OCI-LY7 (cell line): ENCODE results near the gene CDKAL1. TPM values are rescaled to one million over a fixed set of nuclear protein-coding genes. Genes with fewer than 3 reads are reported as not detected.

ENCODE experiments used
- BruUV-seq: library from RNA; stranded (reverse); fragments of 400-500 nt; replicated peaks from 2 replicates; lab custom pipeline; 2021; lab: Mats Ljungman, UMichigan
- CTCF ChIA-PET: fragments of 300-600 bp; sonication (Branson Sonifier 250); formaldehyde crosslinking; loops from one replicate; lab custom pipeline; 2022; ENCODE audit warnings: antibody characterized with exemption; ENCODE audit not compliant: unreplicated experiment; lab: Charles Lee
- POLR2A ChIA-PET: fragments of 300-600 bp; sonication (Branson Sonifier 250); formaldehyde crosslinking; loops from one replicate; lab custom pipeline; 2022; ENCODE audit warnings: antibody characterized with exemption; lab: Charles Lee
- DNase-seq: peaks from one replicate; pipeline ENCODE4 v3.0.0-alpha.2; 2015; ENCODE audit warnings: low spot score
- H2AFZ ChIP-seq: fragments of 200-600 bp; sonication (generic), shearing (Covaris generic); 2 replicates; pipeline ENCODE4 v1.6.1; 2014; ENCODE audit warnings: mild to moderate bottlenecking, antibody characterized with exemption, low read length, moderate library complexity
- H3K27ac ChIP-seq: fragments of 200-600 bp; sonication (generic); 2 replicates; pipeline ENCODE4 v1.5.1; 2014; ENCODE audit warnings: mixed run types, low read depth, mild to moderate bottlenecking, moderate library complexity, low read length, inconsistent platforms; ENCODE audit not compliant: poor library complexity, severe bottlenecking
- H3K36me3 ChIP-seq: fragments of 200-600 bp; sonication (generic); 2 replicates; pipeline ENCODE4 v1.6.1; 2014; ENCODE audit warnings: mild to moderate bottlenecking, antibody characterized with exemption, low read length, moderate library complexity, mixed read lengths; ENCODE audit not compliant: insufficient read depth
- H3K4me1 ChIP-seq: fragments of 200-600 bp; sonication (generic); 2 replicates; pipeline ENCODE4 v1.5.1; 2014; ENCODE audit warnings: mild to moderate bottlenecking, low read length; ENCODE audit not compliant: insufficient read depth, poor library complexity, severe bottlenecking
- H3K4me2 ChIP-seq: fragments of 200-600 bp; sonication (generic); 2 replicates; pipeline ENCODE4 v1.6.1; 2014; ENCODE audit warnings: mild to moderate bottlenecking, low read length
- H3K4me3 ChIP-seq: fragments of 200-600 bp; sonication (generic); 2 replicates; pipeline ENCODE4 v1.5.1; 2014; ENCODE audit warnings: mild to moderate bottlenecking, low read depth, low read length; ENCODE audit not compliant: poor library complexity, severe bottlenecking
- H3K79me2 ChIP-seq: fragments of 200-600 bp; sonication (generic); 2 replicates; pipeline ENCODE4 v1.6.1; 2016; ENCODE audit warnings: low read depth, mild to moderate bottlenecking, low read length, moderate library complexity, mixed read lengths; ENCODE audit not compliant: insufficient read depth
- H3K9me2 ChIP-seq: fragments of 200-600 bp; sonication (generic); 2 replicates; pipeline ENCODE4 v1.6.1; 2016; ENCODE audit warnings: mild to moderate bottlenecking, low read length, mixed read lengths; ENCODE audit not compliant: insufficient read depth
- H3K9me3 ChIP-seq: fragments of 200-600 bp; sonication (generic); 2 replicates; pipeline ENCODE4 v1.6.1; 2014; ENCODE audit warnings: mild to moderate bottlenecking, mixed run types, low read length, mixed read lengths
- H4K20me1 ChIP-seq: fragments of 200-600 bp; sonication (generic); 2 replicates; pipeline ENCODE4 v1.6.1; 2014; ENCODE audit warnings: mild to moderate bottlenecking, antibody characterized with exemption, low read length, moderate library complexity, mixed read lengths; ENCODE audit not compliant: insufficient read depth
- EZH2phosphoT487 ChIP-seq: fragments of 200-600 bp; sonication (generic); IDR thresholded peaks from 2 replicates; pipeline ENCODE4 v1.6.1; 2018; ENCODE audit warnings: low read depth, borderline replicate concordance, mild to moderate bottlenecking, mixed run types, antibody characterized with exemption, low read length, moderate library complexity, mixed read lengths
- intact Hi-C: fragments of 100-400 bp; cut with micrococcal nuclease; formaldehyde crosslinking; loops from one replicate; pipeline ENCODE4 v1.10.0; 2022; ENCODE audit not compliant: unreplicated experiment
- total RNA-seq, 2 experiments: library from RNA; depleted of rRNA in 1 of 2; stranded (reverse); fragments of >200 nt in 1 of 2; shearing (Covaris generic) in 1 of 2; gene quantifications; 2 replicates each; pipeline ENCODE4 v1.2.3, GENCODE V29; 2014 to 2022
- TF ChIP-seq, protein P1 (sequence below): fragments of 200-600 bp; sonication (generic); conservative IDR thresholded peaks from 2 replicates; pipeline ENCODE4 v1.5.1; 2014; ENCODE audit warnings: mild to moderate bottlenecking, antibody characterized with exemption, low read length, moderate library complexity, mixed read lengths

The CDKAL1 gene
- total RNA-seq, 2 experiments from 2014 or later = 19.9 to 21.1 TPM

DNA sequence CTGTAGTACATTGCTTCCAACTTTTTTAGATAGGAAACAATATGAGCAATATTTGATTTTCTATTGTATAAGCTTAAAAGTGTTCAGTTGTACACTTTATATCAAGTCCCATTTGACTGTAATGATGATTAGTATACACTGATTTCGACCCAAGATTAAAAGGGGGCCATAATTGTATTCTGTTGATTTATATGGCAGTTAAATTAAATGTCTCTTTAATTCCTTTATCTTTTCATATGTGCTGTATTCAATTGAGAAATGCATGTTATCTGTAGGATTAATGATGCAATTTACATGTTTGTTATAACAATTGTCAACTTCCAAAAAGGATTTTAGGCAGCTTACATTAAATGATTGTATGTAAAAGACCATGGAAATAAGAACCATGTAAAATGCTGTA lies 317.5 kb downstream of the CDKAL1 start:
- BruUV-seq = no TSS peak
- H3K4me2 ChIP-seq = no peak overlapping the region
- no peaks in the 10 kb centered on the region for H3K4me1 ChIP-seq
- ChIA-PET POLR2A (interaction anchor here (0.5 kb wide), 1 partner anchor 302 kb away, joined by 3 read pairs; no protein-coding TSS in a partner anchor), CTCF (no interaction called here)
- H3K9me3 ChIP-seq = no peaks in the 10 kb centered on the region
- no peaks in the 10 kb centered on the region for H4K20me1 ChIP-seq
- H3K79me2 ChIP-seq = no peaks in the 10 kb centered on the region
- H2AFZ ChIP-seq = no peak overlapping the region
- TF ChIP-seq, protein P1, sequence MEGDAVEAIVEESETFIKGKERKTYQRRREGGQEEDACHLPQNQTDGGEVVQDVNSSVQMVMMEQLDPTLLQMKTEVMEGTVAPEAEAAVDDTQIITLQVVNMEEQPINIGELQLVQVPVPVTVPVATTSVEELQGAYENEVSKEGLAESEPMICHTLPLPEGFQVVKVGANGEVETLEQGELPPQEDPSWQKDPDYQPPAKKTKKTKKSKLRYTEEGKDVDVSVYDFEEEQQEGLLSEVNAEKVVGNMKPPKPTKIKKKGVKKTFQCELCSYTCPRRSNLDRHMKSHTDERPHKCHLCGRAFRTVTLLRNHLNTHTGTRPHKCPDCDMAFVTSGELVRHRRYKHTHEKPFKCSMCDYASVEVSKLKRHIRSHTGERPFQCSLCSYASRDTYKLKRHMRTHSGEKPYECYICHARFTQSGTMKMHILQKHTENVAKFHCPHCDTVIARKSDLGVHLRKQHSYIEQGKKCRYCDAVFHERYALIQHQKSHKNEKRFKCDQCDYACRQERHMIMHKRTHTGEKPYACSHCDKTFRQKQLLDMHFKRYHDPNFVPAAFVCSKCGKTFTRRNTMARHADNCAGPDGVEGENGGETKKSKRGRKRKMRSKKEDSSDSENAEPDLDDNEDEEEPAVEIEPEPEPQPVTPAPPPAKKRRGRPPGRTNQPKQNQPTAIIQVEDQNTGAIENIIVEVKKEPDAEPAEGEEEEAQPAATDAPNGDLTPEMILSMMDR = no peak
- TF ChIP-seq EZH2phosphoT487 = no peak
- H3K4me3 ChIP-seq = no peak overlapping the region
- H3K9me2 ChIP-seq = no peaks in the 10 kb centered on the region
- DNase-seq = no peak
- intact Hi-C loops = no loop called here
- H3K27ac ChIP-seq = no peak overlapping the region
- no peaks in the 10 kb centered on the region for H3K36me3 ChIP-seq

DNA sequence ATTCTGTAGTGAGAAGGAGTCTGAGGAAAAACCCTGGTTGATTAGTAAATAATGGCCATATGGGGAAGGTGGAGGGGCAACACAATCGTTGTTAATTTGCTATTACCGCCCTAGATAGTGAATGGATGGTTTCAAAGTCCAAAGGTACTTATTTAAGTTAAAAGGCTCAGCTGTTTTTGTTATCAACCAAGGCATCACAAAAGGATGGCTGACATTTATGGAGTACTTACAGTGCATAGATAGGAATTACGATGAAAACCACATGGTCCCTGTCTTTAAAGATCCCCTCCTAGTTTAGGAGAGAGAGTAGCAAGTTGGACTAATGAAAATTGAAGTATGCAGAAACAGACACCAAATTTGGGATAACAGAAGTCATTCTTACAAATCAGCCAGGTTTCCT lies 319.6 kb downstream of the CDKAL1 start:
- no peak overlapping the region for H2AFZ ChIP-seq
- ChIA-PET CTCF (no interaction called here), POLR2A (no interaction called here)
- H4K20me1 ChIP-seq = no peaks in the 10 kb centered on the region
- intact Hi-C loops = no loop called here
- no peak overlapping the region for H3K4me3 ChIP-seq
- H3K4me1 ChIP-seq = no peaks in the 10 kb centered on the region
- no peaks in the 10 kb centered on the region for H3K79me2 ChIP-seq
- H3K9me2 ChIP-seq = no peaks in the 10 kb centered on the region
- H3K9me3 ChIP-seq = no peaks in the 10 kb centered on the region
- no peak overlapping the region for H3K4me2 ChIP-seq
- H3K27ac ChIP-seq = no peak overlapping the region
- no peak for TF ChIP-seq EZH2phosphoT487
- TF ChIP-seq, protein P1 = no peak
- H3K36me3 ChIP-seq = no peaks in the 10 kb centered on the region
- BruUV-seq = no TSS peak
- no peak for DNase-seq

DNA sequence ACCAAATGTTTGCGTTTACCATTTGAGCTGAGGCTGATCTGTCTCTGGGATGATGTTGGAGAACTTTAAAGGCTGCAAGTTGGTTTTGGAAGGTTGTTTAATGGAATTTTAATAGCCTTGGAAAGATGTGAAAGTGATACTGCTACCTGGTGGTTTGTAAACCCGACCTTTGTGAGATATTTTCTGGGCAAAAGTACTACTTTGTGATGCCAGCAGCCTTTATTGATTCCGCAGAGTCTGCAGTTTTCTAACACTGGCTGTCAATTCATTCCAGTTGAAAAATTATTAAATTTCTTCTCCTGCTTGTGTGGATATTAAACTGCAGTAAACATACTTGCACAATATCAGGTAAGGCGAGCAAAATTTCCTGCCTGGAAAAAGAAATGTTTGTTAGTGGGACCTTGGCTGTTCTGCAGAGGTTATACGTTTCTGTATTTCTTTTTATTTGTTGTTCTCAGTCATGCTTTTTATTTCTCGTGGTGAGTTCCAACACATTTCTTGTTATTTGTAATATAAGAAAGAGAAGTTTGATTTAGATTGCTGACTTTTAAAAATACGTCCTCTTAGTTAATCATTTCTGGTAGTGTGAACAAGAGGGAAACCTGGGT lies 322.5 kb downstream of the CDKAL1 start:
- Histone ChIP-seq H3K79me2 (no peaks in the 10 kb centered on the region), H4K20me1 (no peaks in the 10 kb centered on the region), H3K36me3 (no peaks in the 10 kb centered on the region), H3K4me1 (no peaks in the 10 kb centered on the region), H3K9me3 (no peaks in the 10 kb centered on the region), H2AFZ (no peak overlapping the region), H3K4me2 (no peak overlapping the region), H3K4me3 (no peak overlapping the region), H3K27ac (no peak overlapping the region), H3K9me2 (no peaks in the 10 kb centered on the region)
- no peak for TF ChIP-seq EZH2phosphoT487
- TF ChIP-seq, protein P1 = no peak
- CTCF ChIA-PET = no interaction called here
- POLR2A ChIA-PET = no interaction called here
- intact Hi-C loops = no loop called here
- no peak for DNase-seq
- no TSS peak for BruUV-seq
